GM12891 (cell line): ENCODE measurements around the gene HMGXB3.
"Not testable (repeated sequence)": the region's sequence is repeated elsewhere in the genome, so short reads cannot be mapped to it uniquely, and the experiment has no call there.

ENCODE experiments used
- POLR2A ChIP-seq: IDR thresholded peaks from 2 replicates; pipeline ENCODE4 v1.6.1; 2011; ENCODE audit warnings: low read depth, low read length, control low read depth
- POLR2AphosphoS5 ChIP-seq: IDR thresholded peaks from 2 replicates; pipeline ENCODE4 v1.6.1; 2011; ENCODE audit warnings: low read depth, low read length, control low read depth
- POU2F2 ChIP-seq: IDR thresholded peaks from 2 replicates; pipeline ENCODE4 v1.6.1; 2011; ENCODE audit warnings: low read depth, mild to moderate bottlenecking, control low read depth, low read length, moderate library complexity
- SPI1 ChIP-seq: IDR thresholded peaks from 2 replicates; pipeline ENCODE4 v1.6.1; 2011; ENCODE audit warnings: low read depth, low read length, control low read depth
- TAF1 ChIP-seq: IDR thresholded peaks from 2 replicates; pipeline ENCODE4 v1.6.1; 2011; ENCODE audit warnings: low read depth, low read length, control low read depth

DNA sequence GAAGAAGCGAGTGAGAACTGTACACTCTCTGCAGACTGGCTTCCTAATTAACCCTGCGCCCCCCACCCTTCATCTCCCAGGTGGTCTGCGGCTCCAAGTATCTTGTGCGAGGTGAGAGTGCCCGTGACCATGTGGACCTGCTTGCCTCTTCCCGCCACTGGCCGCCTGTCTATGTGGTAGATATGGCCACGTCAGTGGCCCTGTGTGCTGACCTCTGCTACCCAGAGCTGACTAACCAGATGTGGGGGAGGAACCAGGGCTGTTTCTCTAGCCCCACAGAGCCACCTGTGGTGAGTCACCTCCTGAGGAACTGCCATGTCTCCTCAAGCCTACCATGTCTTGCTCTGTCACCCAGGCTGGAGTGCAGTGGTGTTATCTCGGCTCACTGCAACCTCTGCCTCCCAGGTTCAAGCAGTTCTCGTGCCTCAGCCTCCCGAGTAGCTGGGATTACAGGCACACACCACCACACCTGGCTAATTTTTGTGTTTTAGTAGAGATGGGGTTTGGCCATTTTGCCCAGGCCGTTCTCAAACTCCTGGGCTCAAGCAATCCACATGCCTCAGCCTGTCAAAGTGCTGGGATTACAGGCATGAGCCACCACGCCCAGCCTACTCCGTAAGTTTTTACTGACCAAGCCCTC, 49.8 kb downstream of the HMGXB3 start:
- not testable (repeated sequence) for TF ChIP-seq TAF1, POLR2AphosphoS5, POLR2A, SPI1, POU2F2
